CD14-positive monocyte (primary cell): ENCODE results near the gene ZFP36. TPM values are rescaled to one million over a fixed set of nuclear protein-coding genes. Genes with fewer than 3 reads are reported as not detected.

Source experiments
- DNase-seq, 3 donors: peaks; one replicate each; pipeline ENCODE4 v3.0.0-alpha.2; 2011 to 2022
- H2AFZ ChIP-seq: 2 replicates; pipeline ENCODE4 v1.6.0; 2012; ENCODE audit warnings: mild to moderate bottlenecking, low read depth, low read length, inconsistent platforms; ENCODE audit not compliant: insufficient read depth, poor library complexity, severe bottlenecking
- H3K27ac ChIP-seq, 2 donors: 1 replicate in 1 of 2; 2 replicates in 1 of 2; pipeline ENCODE4 v1.5.1; 2012 to 2013; ENCODE audit warnings: low read length in 2 of 2, control low read depth in 1 of 2, inconsistent platforms in 1 of 2, low read depth in 1 of 2, mild to moderate bottlenecking in 1 of 2
- H3K27me3 ChIP-seq, 2 donors: one replicate each; pipeline versions ENCODE4 v1.6.0 to v1.6.1; 2011 to 2013; ENCODE audit warnings: low read length in 2 of 2; ENCODE audit not compliant: control insufficient read depth in 2 of 2, insufficient read depth in 2 of 2
- H3K36me3 ChIP-seq, 2 donors: replicated peaks in 1 of 2; 1 replicate in 1 of 2; 2 replicates in 1 of 2; pipeline versions ENCODE4 v1.5.1 to v1.6.1; 2012 to 2013; ENCODE audit warnings: low read length in 2 of 2, control low read depth in 1 of 2, inconsistent platforms in 1 of 2, mild to moderate bottlenecking in 1 of 2; ENCODE audit not compliant: insufficient read depth in 2 of 2, control insufficient read depth in 1 of 2
- H3K4me1 ChIP-seq, 2 donors: 1 replicate in 1 of 2; 2 replicates in 1 of 2; pipeline versions ENCODE4 v1.5.1 to v1.6.1; 2012 to 2013; ENCODE audit warnings: low read length in 2 of 2, control low read depth in 1 of 2, inconsistent platforms in 1 of 2, mild to moderate bottlenecking in 1 of 2, moderate library complexity in 1 of 2; ENCODE audit not compliant: insufficient read depth in 2 of 2, control insufficient read depth in 1 of 2
- H3K4me2 ChIP-seq: replicated peaks from 2 replicates; pipeline ENCODE3; 2012; ENCODE audit warnings: low read length, moderate library complexity, mild to moderate bottlenecking; ENCODE audit not compliant: poor library complexity, severe bottlenecking; ENCODE audit errors: extremely low read depth
- H3K4me3 ChIP-seq, 3 experiments: fragments of 200-600 bp in 1 of 3; sonication (generic) in 1 of 3; replicated peaks in 1 of 3; 1 replicate in 2 of 3; 2 replicates in 1 of 3; pipeline ENCODE4 v1.5.1; 2011 to 2013; ENCODE audit warnings: low read length in 3 of 3, mild to moderate bottlenecking in 3 of 3, control low read depth in 2 of 3, low read depth in 2 of 3, inconsistent platforms in 1 of 3, moderate library complexity in 1 of 3
- H3K79me2 ChIP-seq: 2 replicates; pipeline ENCODE4 v1.6.0; 2012; ENCODE audit warnings: mild to moderate bottlenecking, control low read depth, inconsistent platforms, low read length, moderate library complexity; ENCODE audit not compliant: insufficient read depth
- H3K9ac ChIP-seq: 2 replicates; pipeline ENCODE4 v1.6.0; 2017; ENCODE audit warnings: low read length, mild to moderate bottlenecking; ENCODE audit not compliant: insufficient read depth, poor library complexity, severe bottlenecking
- H3K9me3 ChIP-seq, 2 donors: replicated peaks in 1 of 2; 1 replicate in 1 of 2; 2 replicates in 1 of 2; pipeline versions ENCODE4 v1.5.1 to v1.6.1; 2012 to 2013; ENCODE audit warnings: low read length in 2 of 2, control low read depth in 1 of 2; ENCODE audit not compliant: control insufficient read depth in 1 of 2, insufficient read depth in 1 of 2
- H4K20me1 ChIP-seq: 2 replicates; pipeline ENCODE4 v1.6.0; 2012; ENCODE audit warnings: mild to moderate bottlenecking, low read length, control low read depth, moderate library complexity; ENCODE audit not compliant: insufficient read depth
- H3K27ac Mint-ChIP-seq, 7 donors: one replicate each; pipeline ENCODE4 v1.8.0; 2020; ENCODE audit warnings: mild to moderate bottlenecking in 7 of 7, mixed read lengths in 7 of 7, moderate library complexity in 6 of 7, inconsistent platforms in 2 of 7
- H3K27me3 Mint-ChIP-seq, 3 donors: one replicate each; pipeline ENCODE4 v1.8.0; 2021 to 2022; ENCODE audit warnings: low read depth in 3 of 3, mild to moderate bottlenecking in 3 of 3, mixed read lengths in 3 of 3, moderate library complexity in 3 of 3, inconsistent platforms in 1 of 3
- H3K36me3 Mint-ChIP-seq, 2 donors: one replicate each; pipeline ENCODE4 v1.8.0; 2020; ENCODE audit warnings: mixed read lengths in 2 of 2, inconsistent platforms in 1 of 2, mild to moderate bottlenecking in 1 of 2
- H3K4me1 Mint-ChIP-seq: one replicate; pipeline ENCODE4 v1.8.0; 2020; ENCODE audit warnings: mild to moderate bottlenecking, mixed read lengths
- H3K4me3 Mint-ChIP-seq, 2 donors: one replicate each; pipeline ENCODE4 v1.8.0; 2020; ENCODE audit warnings: mild to moderate bottlenecking in 2 of 2, mixed read lengths in 2 of 2, moderate library complexity in 1 of 2
- H3K9me3 Mint-ChIP-seq, 7 donors: one replicate each; pipeline ENCODE4 v1.8.0; 2020 to 2022; ENCODE audit warnings: mixed read lengths in 7 of 7, mild to moderate bottlenecking in 6 of 7, moderate library complexity in 6 of 7, inconsistent platforms in 2 of 7
- WGBS: methylation state at CpG from one replicate; pipeline ENCODE4 v1.1.5; 2013; ENCODE audit warnings: missing lambda C conversion rate; ENCODE audit not compliant: insufficient coverage; 5-methylcytosine and 5-hydroxymethylcytosine counted together
- intact Hi-C, 2 donors: fragments of 100-400 bp; cut with micrococcal nuclease; formaldehyde crosslinking; loops; one replicate each; pipeline versions ENCODE4 v1.15.0 to v1.15.1; 2023
- polyA plus RNA-seq, 3 donors: library from polyadenylated mRNA; depleted of rRNA in 1 of 3; unstranded in 2 of 3; stranded (reverse) in 1 of 3; fragments of 300-500 nt in 2 of 3; fragments of >200 nt in 1 of 3; fragmentation: Illumina TruSeq in 2 of 3; gene quantifications; 1 replicate in 2 of 3; 2 replicates in 1 of 3; pipeline ENCODE4 v1.2.3, GENCODE V29; 2012 to 2021
- TF ChIP-seq, protein P1 (sequence below): fragments of 200-600 bp; IDR thresholded peaks from one replicate; pipeline ENCODE4 v1.8.0; 2022; ENCODE audit warnings: antibody characterized with exemption, mild to moderate bottlenecking

ZFP36 gene
- polyA plus RNA-seq, 3 donors: 473 to 2,084 (median 632) TPM

- Mint-ChIP-seq H3K36me3 (peaks cover 19 to 24% of the 10 kb centered on the region in 2 donors), H3K27ac (peak overlapping the region in 3 of 7 donors; percentile 61 to 64 (median 63)), H3K27me3 (peaks cover 2 to 6% (median 4%) of the 10 kb centered on the region in 3 donors), H3K9me3 (peaks cover 0 to 2% (median 0%) of the 10 kb centered on the region in 7 donors), H3K4me1 (peaks cover 15% of the 10 kb centered on the region), H3K4me3 (no peak overlapping the region)
- peaks cover 2% of the 10 kb centered on the region for H3K79me2 ChIP-seq
- no peak overlapping the region for H3K9ac ChIP-seq
- intact Hi-C loops: no loop called here
- H3K4me1 ChIP-seq: peaks cover 15 to 20% of the 10 kb centered on the region in 2 donors
- peaks cover 13% of the 10 kb centered on the region for H4K20me1 ChIP-seq
- H3K36me3 ChIP-seq: peaks cover 23 to 29% of the 10 kb centered on the region in 2 donors
- no peak overlapping the region for H2AFZ ChIP-seq
- no peaks in the 10 kb centered on the region for H3K9me3 ChIP-seq
- no peak for DNase-seq
- 94% methylated on average over 5 of the region's 11 CpGs for WGBS
- TF ChIP-seq, protein P1, sequence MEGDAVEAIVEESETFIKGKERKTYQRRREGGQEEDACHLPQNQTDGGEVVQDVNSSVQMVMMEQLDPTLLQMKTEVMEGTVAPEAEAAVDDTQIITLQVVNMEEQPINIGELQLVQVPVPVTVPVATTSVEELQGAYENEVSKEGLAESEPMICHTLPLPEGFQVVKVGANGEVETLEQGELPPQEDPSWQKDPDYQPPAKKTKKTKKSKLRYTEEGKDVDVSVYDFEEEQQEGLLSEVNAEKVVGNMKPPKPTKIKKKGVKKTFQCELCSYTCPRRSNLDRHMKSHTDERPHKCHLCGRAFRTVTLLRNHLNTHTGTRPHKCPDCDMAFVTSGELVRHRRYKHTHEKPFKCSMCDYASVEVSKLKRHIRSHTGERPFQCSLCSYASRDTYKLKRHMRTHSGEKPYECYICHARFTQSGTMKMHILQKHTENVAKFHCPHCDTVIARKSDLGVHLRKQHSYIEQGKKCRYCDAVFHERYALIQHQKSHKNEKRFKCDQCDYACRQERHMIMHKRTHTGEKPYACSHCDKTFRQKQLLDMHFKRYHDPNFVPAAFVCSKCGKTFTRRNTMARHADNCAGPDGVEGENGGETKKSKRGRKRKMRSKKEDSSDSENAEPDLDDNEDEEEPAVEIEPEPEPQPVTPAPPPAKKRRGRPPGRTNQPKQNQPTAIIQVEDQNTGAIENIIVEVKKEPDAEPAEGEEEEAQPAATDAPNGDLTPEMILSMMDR: no peak
- H3K4me3 ChIP-seq: no peak overlapping the region
- no peak overlapping the region for H3K27ac ChIP-seq
- H3K4me2 ChIP-seq: no peak overlapping the region
- H3K27me3 ChIP-seq: peaks cover 0 to 7% of the 10 kb centered on the region in 2 donors
Observed at GRCh38 chr19:39427707-39428106, 21.1 kb downstream of the ZFP36 start.

DNA sequence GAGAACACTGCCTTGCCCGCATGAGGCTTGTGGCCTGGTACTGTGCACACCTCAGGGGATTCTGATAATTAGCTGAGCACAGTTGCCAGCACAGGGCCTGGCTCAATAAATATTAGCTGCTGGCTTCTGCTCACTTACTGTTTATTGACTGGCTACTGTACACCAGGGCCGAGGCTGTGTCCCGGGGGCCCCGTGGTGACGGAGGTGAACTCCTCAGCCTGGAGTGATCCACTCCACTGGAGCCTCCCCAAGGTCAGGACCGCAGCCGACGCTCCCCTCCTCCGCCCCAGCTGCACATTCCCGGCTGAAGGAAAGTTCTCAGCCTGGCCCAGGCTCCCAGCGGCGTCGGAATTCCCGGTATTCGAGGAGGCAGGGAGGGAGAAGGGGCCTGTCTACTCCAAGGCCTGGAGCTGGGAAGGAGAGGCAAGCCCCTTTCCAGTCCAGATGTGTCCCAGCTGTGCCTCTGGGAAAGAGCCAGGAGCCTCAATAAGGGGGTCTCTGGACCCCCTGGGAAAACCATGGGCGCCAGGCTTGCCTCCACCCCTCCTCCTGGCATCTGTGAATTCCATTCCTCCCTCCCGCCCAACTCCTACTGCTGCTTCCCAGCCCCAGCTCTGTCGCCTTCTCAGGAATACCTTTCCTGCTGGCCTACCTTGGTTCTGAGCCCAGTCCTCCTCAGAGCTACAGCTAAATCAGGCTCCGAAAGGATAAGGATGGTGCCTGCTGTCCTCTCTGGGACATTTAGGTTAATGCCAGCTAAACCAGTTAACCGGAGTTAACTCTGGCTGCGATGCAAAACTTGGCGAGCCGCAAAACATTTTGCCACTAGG is 21.9 kb downstream of the ZFP36 start:
- Histone ChIP-seq H3K4me3 (no peak overlapping the region), H3K79me2 (peaks cover 8% of the 10 kb centered on the region), H2AFZ (no peak overlapping the region), H3K4me2 (no peak overlapping the region), H3K27me3 (peaks cover 0 to 7% of the 10 kb centered on the region in 2 donors), H3K36me3 (peaks cover 24 to 29% of the 10 kb centered on the region in 2 donors), H3K9ac (no peak overlapping the region), H3K9me3 (no peaks in the 10 kb centered on the region), H3K27ac (no peak overlapping the region), H4K20me1 (peaks cover 10% of the 10 kb centered on the region), H3K4me1 (peaks cover 15 to 20% of the 10 kb centered on the region in 2 donors)
- TF ChIP-seq, protein P1: no peak
- peaks cover 17% of the 10 kb centered on the region for H3K4me1 Mint-ChIP-seq
- H3K27me3 Mint-ChIP-seq: peaks cover 2 to 6% (median 4%) of the 10 kb centered on the region in 3 donors
- H3K27ac Mint-ChIP-seq: peak overlapping the region in 4 of 7 donors; percentile 40 to 98 (median 60)
- H3K36me3 Mint-ChIP-seq: peaks cover 22 to 27% of the 10 kb centered on the region in 2 donors
- no peak overlapping the region for H3K4me3 Mint-ChIP-seq
- peaks cover 0 to 2% (median 0%) of the 10 kb centered on the region in 7 donors for H3K9me3 Mint-ChIP-seq
- peak in 1 of 3 donors; percentile 60 for DNase-seq
- intact Hi-C loops: no loop called here
- WGBS: 60% methylated on average over 16 of the region's 23 CpGs
